NT2/D1 (cell line): ENCODE data around the gene KCNA2.

Experiments
- SUZ12 ChIP-seq: IDR thresholded peaks from 2 replicates; pipeline ENCODE4 v1.6.1; 2011; ENCODE audit not compliant: insufficient read length, insufficient read depth; ENCODE audit errors: extremely low read depth
- YY1 ChIP-seq: IDR thresholded peaks from 2 replicates; pipeline ENCODE4 v1.6.1; 2011; ENCODE audit not compliant: insufficient read length, insufficient read depth
- ZNF274 ChIP-seq: IDR thresholded peaks from 2 replicates; pipeline ENCODE4 v1.6.1; 2011; ENCODE audit warnings: mild to moderate bottlenecking, low read depth, low read length

DNA sequence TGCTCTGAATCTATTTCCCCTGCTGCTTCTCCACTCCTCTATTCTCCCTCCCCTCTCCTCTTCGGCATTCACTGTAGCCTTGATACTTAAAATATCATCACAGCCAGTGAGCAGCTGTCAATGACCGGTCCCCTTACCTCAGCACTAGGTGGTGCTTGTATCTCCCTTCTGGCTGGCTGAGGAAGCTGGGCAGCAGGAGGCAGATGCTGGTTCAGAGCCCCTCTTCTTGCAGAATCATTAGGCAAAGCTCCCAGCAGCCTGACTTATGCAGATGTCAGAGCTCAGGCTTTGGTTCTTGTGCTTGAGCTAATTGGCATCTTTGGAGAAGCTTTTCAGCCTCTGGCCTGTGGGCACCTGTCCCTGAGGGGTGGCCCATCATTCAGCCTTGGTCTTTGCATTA, 31.9 kb upstream of the KCNA2 start:
- no peak for TF ChIP-seq YY1
- TF ChIP-seq ZNF274: no peak
- no peak for TF ChIP-seq SUZ12
